AG04450 (cell line): ENCODE measurements around the gene PHC2. TPM values are rescaled to one million over a fixed set of nuclear protein-coding genes. Genes with fewer than 3 reads are reported as not detected.
A peak's percentile ranks its signal among the peaks of the same experiment; 100 is the strongest.

Experiments
- CTCF ChIA-PET: fragments of 300-600, 350-600 bp; formaldehyde crosslinking; extraction: SDS; loops from one replicate; lab custom pipeline; 2022; ENCODE audit warnings: antibody characterized with exemption, inconsistent platforms; lab: Charles Lee
- POLR2A ChIA-PET: fragments of 350-600 bp; formaldehyde crosslinking; extraction: SDS; loops from one replicate; lab custom pipeline; 2021; ENCODE audit warnings: antibody characterized with exemption, inconsistent platforms; lab: Yijun Ruan, JAX
- DNase-seq: peaks from one replicate; pipeline ENCODE4 v3.0.0-alpha.2; 2011; ENCODE audit warnings: low read depth, low spot score
- H3K27ac ChIP-seq: one replicate; pipeline ENCODE4 v1.5.1; 2012; ENCODE audit warnings: low read depth, low read length, control low read depth
- H3K27me3 ChIP-seq: one replicate; pipeline ENCODE4 v1.6.0; 2012; ENCODE audit warnings: low read length; ENCODE audit not compliant: control insufficient read depth, insufficient read depth
- H3K4me3 ChIP-seq: 2 replicates; pipeline ENCODE4 v1.5.1; 2011; ENCODE audit warnings: mild to moderate bottlenecking, low read depth, low read length, control low read depth
- H3K9me3 ChIP-seq: 2 replicates; pipeline ENCODE4 v1.5.1; 2012; ENCODE audit warnings: low read length; ENCODE audit not compliant: control insufficient read depth, insufficient read depth
- CTCF ChIP-seq: IDR thresholded peaks from 2 replicates; pipeline ENCODE4 v1.5.1; 2011; ENCODE audit warnings: low read depth, low read length, control low read depth, inconsistent platforms
- polyA plus RNA-seq: library from polyadenylated mRNA; depleted of rRNA; stranded (reverse); fragments of >200 nt; gene quantifications from 2 replicates; pipeline ENCODE4 v1.2.3, GENCODE V29; 2011

PHC2 gene
- polyA plus RNA-seq, 1 experiment: 47.1 TPM

DNA sequence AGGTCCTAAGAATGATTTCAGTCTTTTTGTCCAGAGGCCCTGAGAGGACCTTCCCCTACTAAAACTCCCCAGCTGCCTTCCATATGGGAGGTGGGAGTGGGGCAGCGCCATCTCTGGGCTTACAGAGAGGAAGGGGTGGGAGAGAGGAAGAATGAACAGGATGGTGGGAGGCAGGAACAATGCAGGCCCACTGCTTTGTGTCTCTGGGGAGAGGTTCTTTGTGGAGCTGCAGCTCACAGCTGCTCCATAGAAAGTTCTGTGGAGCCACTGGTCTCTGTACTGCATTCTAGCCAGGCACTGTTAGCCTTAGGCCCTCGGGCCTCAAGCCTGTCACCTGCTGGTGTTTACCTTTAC is 66.4 kb downstream of the PHC2 start:
- no peak for DNase-seq
- H3K4me3 ChIP-seq: no peak overlapping the region
- H3K27me3 ChIP-seq: no peaks in the 10 kb centered on the region
- ChIA-PET CTCF (interaction anchor here (0.8 to 3.1 kb wide), 3 partner anchors 16 to 241 kb away, joined by 3 to 12 read pairs (median 4); no protein-coding TSS in a partner anchor), POLR2A (interaction anchor here (0.6 to 1.0 kb wide), 3 partner anchors 15 to 22 kb away, joined by 5 to 6 read pairs (median 5); no protein-coding TSS in a partner anchor)
- peaks cover 4% of the 10 kb centered on the region; the same call in 1 of the 2 replicates for H3K9me3 ChIP-seq
- H3K27ac ChIP-seq: peak overlapping the region; percentile 39
- TF ChIP-seq CTCF: no peak

DNA sequence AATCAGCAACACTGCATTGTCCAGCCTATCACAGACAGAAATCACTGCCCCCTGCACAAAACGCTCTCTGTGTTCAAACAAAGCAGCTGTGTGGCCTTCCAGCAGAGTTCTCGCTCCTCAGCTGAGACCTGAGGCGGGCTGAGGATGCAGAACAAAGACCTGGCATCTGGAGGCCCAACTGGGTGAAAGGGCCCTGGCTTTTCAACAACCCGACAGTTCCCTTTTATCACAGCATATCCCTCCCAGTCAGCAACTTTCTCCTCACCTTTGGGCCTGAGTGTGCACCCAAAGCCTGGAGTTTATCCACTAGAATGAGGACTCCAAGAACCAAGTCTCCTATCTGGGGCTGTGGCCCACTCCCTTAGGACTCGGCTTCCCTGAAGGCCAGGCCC is 67.4 kb downstream of the PHC2 start:
- no peak for TF ChIP-seq CTCF
- CTCF ChIA-PET: interaction anchor here (0.7 to 3.1 kb wide), 5 partner anchors 13 to 240 kb away, joined by 3 to 12 read pairs (median 4); no protein-coding TSS in a partner anchor
- no peaks in the 10 kb centered on the region for H3K27me3 ChIP-seq
- H3K9me3 ChIP-seq: peaks cover 4% of the 10 kb centered on the region; the same call in 1 of the 2 replicates
- no peak overlapping the region for H3K4me3 ChIP-seq
- DNase-seq: no peak
- H3K27ac ChIP-seq: no peak overlapping the region
- POLR2A ChIA-PET: interaction anchor here (0.8 kb wide), 1 partner anchor 14 kb away, joined by 5 read pairs; no protein-coding TSS in a partner anchor

DNA sequence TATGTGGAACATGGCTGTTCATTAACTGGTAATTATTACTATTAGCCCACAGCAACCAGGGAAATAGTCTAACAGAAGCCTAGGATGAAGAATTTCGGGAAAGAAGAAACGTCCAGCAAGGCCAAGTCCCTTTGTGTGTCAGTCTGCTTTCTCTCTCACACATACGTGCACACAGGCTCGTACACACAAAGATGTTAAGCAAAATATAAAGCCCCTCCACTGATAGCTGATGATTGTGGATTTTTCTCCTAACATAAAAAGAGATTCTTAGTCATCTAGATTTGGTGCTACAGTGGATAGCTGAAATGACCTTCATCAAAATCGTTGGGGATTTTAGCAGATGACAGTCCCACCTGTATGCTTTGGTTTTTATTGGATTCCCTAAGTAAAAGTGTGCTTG is 67.9 kb downstream of the PHC2 start:
- ChIA-PET CTCF (interaction anchor here (0.6 to 3.1 kb wide), 3 partner anchors 21 to 67 kb away, joined by 3 to 12 read pairs (median 8); no protein-coding TSS in a partner anchor), POLR2A (no interaction called here)
- no peak for TF ChIP-seq CTCF
- no peaks in the 10 kb centered on the region for H3K27me3 ChIP-seq
- DNase-seq: no peak
- H3K9me3 ChIP-seq: peaks cover 4% of the 10 kb centered on the region; the same call in 1 of the 2 replicates
- no peak overlapping the region for H3K4me3 ChIP-seq
- H3K27ac ChIP-seq: no peak overlapping the region

DNA sequence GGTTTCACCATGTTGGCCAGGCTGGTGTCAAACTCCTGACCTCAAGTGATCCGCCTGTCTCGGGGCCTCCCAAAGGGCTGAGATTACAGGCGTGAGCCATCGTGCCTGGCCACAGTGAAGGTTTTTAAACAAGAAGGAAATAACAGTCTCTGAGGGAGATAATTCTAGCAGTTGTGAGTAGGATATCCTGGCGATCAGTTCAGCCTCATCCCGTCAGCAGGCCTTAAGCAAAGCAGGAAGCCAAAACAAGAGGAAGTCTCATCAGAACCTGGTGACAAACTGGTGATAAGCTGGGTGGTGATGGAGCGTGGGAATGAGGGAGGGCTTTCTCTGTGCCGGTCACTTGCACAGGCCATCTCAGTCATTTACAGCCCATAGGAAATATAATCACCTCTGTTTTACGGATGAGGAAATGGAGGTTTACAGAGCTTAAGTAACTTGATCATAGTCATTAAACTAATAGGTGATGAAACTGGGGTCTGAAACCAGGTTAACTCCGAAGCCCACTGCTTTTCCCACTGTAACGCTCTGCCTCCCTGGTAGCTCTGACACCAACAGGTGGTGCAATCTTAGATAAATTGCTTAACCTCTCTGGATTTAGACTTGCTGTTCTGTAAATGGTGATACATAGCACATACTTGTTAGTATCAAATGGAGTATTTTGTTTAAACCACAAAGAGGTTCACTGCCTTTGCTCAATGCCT is 69.2 kb downstream of the PHC2 start:
- DNase-seq: no peak
- ChIA-PET POLR2A (interaction anchor here (0.7 kb wide), 1 partner anchor 23 kb away, joined by 3 read pairs; no protein-coding TSS in a partner anchor), CTCF (interaction anchor here (0.7 to 2.2 kb wide), 4 partner anchors 11 to 235 kb away, joined by 3 to 8 read pairs (median 3); no protein-coding TSS in a partner anchor)
- no peak overlapping the region for H3K4me3 ChIP-seq
- TF ChIP-seq CTCF: no peak
- no peaks in the 10 kb centered on the region for H3K9me3 ChIP-seq
- H3K27me3 ChIP-seq: no peaks in the 10 kb centered on the region
- no peak overlapping the region for H3K27ac ChIP-seq

- no peak for DNase-seq
- ChIA-PET CTCF (interaction anchor here (1.6 kb wide), 1 partner anchor 95 kb away, joined by 3 read pairs; no protein-coding TSS in a partner anchor), POLR2A (interaction anchor here (1.0 kb wide), 1 partner anchor 18 kb away, joined by 3 read pairs; no protein-coding TSS in a partner anchor)
Observed at GRCh38 chr1:33360367-33360766, 70.5 kb downstream of the PHC2 start.

More at GRCh38 chr1:33360367-33360766, 70.5 kb downstream of the PHC2 start:
- Histone ChIP-seq H3K27ac (no peak overlapping the region), H3K27me3 (no peaks in the 10 kb centered on the region), H3K4me3 (no peak overlapping the region), H3K9me3 (no peaks in the 10 kb centered on the region)
- TF ChIP-seq CTCF: no peak
